Sigmoid colon (tissue), 4 donors: ENCODE data around the gene NSMCE3.

ENCODE experiments used
- POLR2AphosphoS5 ChIP-seq, 4 donors: sonication (generic); formaldehyde crosslinking; IDR thresholded peaks; one replicate each; pipeline ENCODE4 v1.6.1; 2017; ENCODE audit warnings: antibody characterized with exemption in 4 of 4
- TF ChIP-seq, protein P1 (sequence below), 4 experiments: fragments of 450-650 bp in 3 of 4; fragments of 200-600 bp in 1 of 4; IDR thresholded peaks; one replicate each; pipeline ENCODE4 v1.5.1; 2016 to 2019; ENCODE audit warnings: antibody characterized with exemption in 4 of 4, mild to moderate bottlenecking in 3 of 4, moderate library complexity in 2 of 4

DNA sequence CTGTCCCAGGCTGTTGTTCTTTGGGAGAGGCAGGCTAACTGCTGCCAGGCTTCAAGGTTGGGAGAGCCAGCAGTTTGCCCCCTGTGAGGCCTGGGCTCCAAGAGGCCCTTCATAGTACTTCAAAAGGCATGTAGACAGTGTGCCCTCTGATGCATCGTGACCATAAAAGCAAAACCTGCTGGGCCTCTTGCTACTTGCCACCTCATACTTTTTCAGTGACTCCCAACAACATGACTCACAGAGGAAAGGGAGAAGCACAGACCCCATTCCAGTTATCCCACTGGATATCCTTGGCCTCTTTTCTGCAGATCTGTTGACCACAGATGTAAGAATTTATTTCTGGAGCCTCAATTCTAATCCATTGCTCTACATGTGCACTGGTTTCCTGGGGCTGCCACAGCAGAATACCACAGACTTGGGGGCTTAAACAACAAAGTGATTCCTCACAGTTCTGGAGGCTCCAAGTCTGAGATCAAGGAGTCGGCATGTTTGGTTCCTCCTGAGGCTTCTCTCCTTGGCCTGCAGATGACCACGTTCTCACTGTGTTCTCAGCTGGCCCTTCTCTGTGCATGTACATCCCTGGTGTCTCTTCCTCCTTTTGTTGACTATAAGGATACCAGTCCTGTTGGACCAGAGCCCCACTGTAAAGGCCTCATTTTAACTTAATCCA lies 8.9 kb upstream of the NSMCE3 start:
- TF ChIP-seq, protein P1, sequence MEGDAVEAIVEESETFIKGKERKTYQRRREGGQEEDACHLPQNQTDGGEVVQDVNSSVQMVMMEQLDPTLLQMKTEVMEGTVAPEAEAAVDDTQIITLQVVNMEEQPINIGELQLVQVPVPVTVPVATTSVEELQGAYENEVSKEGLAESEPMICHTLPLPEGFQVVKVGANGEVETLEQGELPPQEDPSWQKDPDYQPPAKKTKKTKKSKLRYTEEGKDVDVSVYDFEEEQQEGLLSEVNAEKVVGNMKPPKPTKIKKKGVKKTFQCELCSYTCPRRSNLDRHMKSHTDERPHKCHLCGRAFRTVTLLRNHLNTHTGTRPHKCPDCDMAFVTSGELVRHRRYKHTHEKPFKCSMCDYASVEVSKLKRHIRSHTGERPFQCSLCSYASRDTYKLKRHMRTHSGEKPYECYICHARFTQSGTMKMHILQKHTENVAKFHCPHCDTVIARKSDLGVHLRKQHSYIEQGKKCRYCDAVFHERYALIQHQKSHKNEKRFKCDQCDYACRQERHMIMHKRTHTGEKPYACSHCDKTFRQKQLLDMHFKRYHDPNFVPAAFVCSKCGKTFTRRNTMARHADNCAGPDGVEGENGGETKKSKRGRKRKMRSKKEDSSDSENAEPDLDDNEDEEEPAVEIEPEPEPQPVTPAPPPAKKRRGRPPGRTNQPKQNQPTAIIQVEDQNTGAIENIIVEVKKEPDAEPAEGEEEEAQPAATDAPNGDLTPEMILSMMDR (IDR thresholded peaks at IDR 0.05): no peak
- TF ChIP-seq POLR2AphosphoS5 (IDR thresholded peaks at IDR 0.05): no peak
